H9 (cell line): Measurements from ENCODE around the gene CXCL1. TPM values are rescaled to one million over a fixed set of nuclear protein-coding genes. Genes with fewer than 3 reads are reported as not detected.

ENCODE experiments used
- DNase-seq: peaks from one replicate; pipeline ENCODE4 v3.0.0-alpha.2; 2017
- H2AFZ ChIP-seq: one replicate; pipeline ENCODE4 v1.6.1; 2013; ENCODE audit warnings: mild to moderate bottlenecking, low read length, control low read depth, moderate library complexity
- H2AK5ac ChIP-seq: 2 replicates; pipeline ENCODE4 v1.6.1; 2013; ENCODE audit warnings: low read length, control low read depth, mixed read lengths; ENCODE audit not compliant: insufficient read length
- H2BK120ac ChIP-seq: one replicate; pipeline ENCODE4 v1.6.1; 2013; ENCODE audit warnings: low read depth, mild to moderate bottlenecking, low read length, control low read depth, inconsistent platforms; ENCODE audit not compliant: poor library complexity, severe bottlenecking
- H2BK12ac ChIP-seq: 2 replicates; pipeline ENCODE4 v1.6.1; 2013; ENCODE audit warnings: low read length, control low read depth, mixed read lengths, low read depth; ENCODE audit not compliant: insufficient read length
- H2BK15ac ChIP-seq: 2 replicates; pipeline ENCODE4 v1.6.1; 2013; ENCODE audit warnings: low read depth, low read length, control low read depth
- H2BK20ac ChIP-seq: one replicate; pipeline ENCODE4 v1.6.1; 2013; ENCODE audit warnings: low read depth, mild to moderate bottlenecking, low read length, control low read depth, inconsistent platforms; ENCODE audit not compliant: poor library complexity, severe bottlenecking
- H2BK5ac ChIP-seq: 2 replicates; pipeline ENCODE4 v1.6.1; 2013; ENCODE audit warnings: low read length, control low read depth, mixed read lengths; ENCODE audit not compliant: insufficient read length
- H3K14ac ChIP-seq: 2 replicates; pipeline ENCODE4 v1.6.1; 2013; ENCODE audit warnings: low read length, control low read depth; ENCODE audit not compliant: insufficient read depth
- H3K18ac ChIP-seq: 2 replicates; pipeline ENCODE4 v1.6.1; 2013; ENCODE audit warnings: low read depth, mild to moderate bottlenecking, mixed read lengths, low read length, control low read depth; ENCODE audit not compliant: insufficient read length
- H3K23ac ChIP-seq: 2 replicates; pipeline ENCODE4 v1.6.1; 2013; ENCODE audit warnings: low read length, control low read depth, mixed read lengths, low read depth; ENCODE audit not compliant: insufficient read length
- H3K23me2 ChIP-seq: 2 replicates; pipeline ENCODE4 v1.6.1; 2013; ENCODE audit warnings: low read depth, mild to moderate bottlenecking, mixed read lengths, low read length, control low read depth; ENCODE audit not compliant: insufficient read length, poor library complexity, severe bottlenecking
- H3K27ac ChIP-seq: 2 replicates; pipeline ENCODE4 v1.5.1; 2013; ENCODE audit warnings: low read length, control low read depth, mixed read lengths, low read depth; ENCODE audit not compliant: insufficient read length
- H3K27me3 ChIP-seq: 2 replicates; pipeline ENCODE4 v1.6.1; 2013; ENCODE audit warnings: low read length, control low read depth, inconsistent platforms; ENCODE audit not compliant: insufficient read depth
- H3K4ac ChIP-seq: 2 replicates; pipeline ENCODE4 v1.6.1; 2013; ENCODE audit warnings: low read depth, mild to moderate bottlenecking, control low read depth, inconsistent platforms, low read length, moderate library complexity
- H3K4me1 ChIP-seq: 2 replicates; pipeline ENCODE4 v1.6.1; 2013; ENCODE audit warnings: low read length, control low read depth, inconsistent platforms; ENCODE audit not compliant: insufficient read depth
- H3K4me2 ChIP-seq: 2 replicates; pipeline ENCODE4 v1.6.1; 2013; ENCODE audit warnings: low read length, control low read depth, mixed read lengths; ENCODE audit not compliant: insufficient read length, insufficient read depth
- H3K56ac ChIP-seq: 2 replicates; pipeline ENCODE4 v1.6.1; 2013; ENCODE audit warnings: low read depth, mild to moderate bottlenecking, mixed read lengths, low read length, control low read depth; ENCODE audit not compliant: insufficient read length
- H3K79me1 ChIP-seq: 2 replicates; pipeline ENCODE4 v1.6.1; 2013; ENCODE audit warnings: low read depth, mild to moderate bottlenecking, moderate library complexity, low read length, control low read depth, inconsistent platforms; ENCODE audit not compliant: insufficient read depth, poor library complexity, severe bottlenecking
- H3K79me2 ChIP-seq: 2 replicates; pipeline ENCODE4 v1.6.1; 2013; ENCODE audit warnings: low read length, control low read depth, inconsistent platforms; ENCODE audit not compliant: insufficient read depth
- H3K9ac ChIP-seq: 2 replicates; pipeline ENCODE4 v1.6.1; 2013; ENCODE audit warnings: low read length, control low read depth, mixed read lengths; ENCODE audit not compliant: insufficient read length; ENCODE audit errors: extremely low read depth
- H3K9me3 ChIP-seq: one replicate; pipeline ENCODE4 v1.6.1; 2013; ENCODE audit warnings: low read depth, low read length, inconsistent platforms; ENCODE audit not compliant: control insufficient read depth
- H3T11ph ChIP-seq: one replicate; pipeline ENCODE4 v1.6.1; 2013; ENCODE audit warnings: mild to moderate bottlenecking, low read length, control low read depth, inconsistent platforms
- H4K20me1 ChIP-seq: one replicate; pipeline ENCODE4 v1.6.1; 2013; ENCODE audit not compliant: control insufficient read depth, insufficient read length, insufficient read depth
- H4K5ac ChIP-seq: 2 replicates; pipeline ENCODE4 v1.6.1; 2013; ENCODE audit warnings: low read depth, mild to moderate bottlenecking, mixed read lengths, low read length, control low read depth; ENCODE audit not compliant: insufficient read length
- H4K8ac ChIP-seq: replicated peaks from 2 replicates; pipeline ENCODE4 v1.6.1; 2013; ENCODE audit warnings: low read length, control low read depth, mixed read lengths, low read depth; ENCODE audit not compliant: insufficient read length
- H4K91ac ChIP-seq: 2 replicates; pipeline ENCODE4 v1.6.1; 2013; ENCODE audit warnings: low read depth, mild to moderate bottlenecking, moderate library complexity, mixed read lengths, low read length, control low read depth; ENCODE audit not compliant: insufficient read length
- H3K27ac Mint-ChIP-seq, 3 experiments: 2 replicates in 2 of 3; 3 replicates in 1 of 3; pipeline ENCODE4 v1.8.0; 2020 to 2021; ENCODE audit warnings: mixed read lengths in 3 of 3, mild to moderate bottlenecking in 1 of 3, moderate library complexity in 1 of 3
- H3K27me3 Mint-ChIP-seq: 2 replicates; pipeline ENCODE4 v1.8.0; 2021; ENCODE audit warnings: low read depth, mild to moderate bottlenecking, moderate library complexity, mixed read lengths
- H3K36me3 Mint-ChIP-seq, 3 experiments: 2 replicates in 2 of 3; 3 replicates in 1 of 3; pipeline ENCODE4 v1.8.0; 2020 to 2021; ENCODE audit warnings: low read depth in 3 of 3, mixed read lengths in 3 of 3; ENCODE audit not compliant: insufficient read depth in 1 of 3
- H3K4me1 Mint-ChIP-seq, 2 experiments: 2 replicates each; pipeline ENCODE4 v1.8.0; 2020; ENCODE audit warnings: mixed read lengths in 2 of 2
- H3K4me3 Mint-ChIP-seq, 2 experiments: 2 replicates in 1 of 2; 3 replicates in 1 of 2; pipeline ENCODE4 v1.8.0; 2020 to 2021; ENCODE audit warnings: mild to moderate bottlenecking in 2 of 2, mixed read lengths in 2 of 2, moderate library complexity in 1 of 2
- H3K9me3 Mint-ChIP-seq, 2 experiments: 2 replicates in 1 of 2; 3 replicates in 1 of 2; pipeline ENCODE4 v1.8.0; 2020; ENCODE audit warnings: mild to moderate bottlenecking in 2 of 2, mixed read lengths in 2 of 2, moderate library complexity in 1 of 2
- CTCF ChIP-seq: fragments of 200-600 bp; sonication (generic); conservative IDR thresholded peaks from 3 replicates; pipeline ENCODE4 v1.8.0; 2021; ENCODE audit warnings: antibody characterized with exemption, mild to moderate bottlenecking
- WGBS: extraction: QIAGEN DNeasy Blood & Tissue Kit; methylation state at CpG from one replicate; pipeline ENCODE4 v1.1.7; 2013; ENCODE audit warnings: missing lambda C conversion rate, low lambda C conversion rate, mixed read lengths; ENCODE audit not compliant: insufficient read length; ENCODE audit errors: extremely low coverage; 5-methylcytosine and 5-hydroxymethylcytosine counted together
- total RNA-seq: library from RNA; stranded (reverse); gene quantifications from 2 replicates; pipeline ENCODE4 v1.2.1, GENCODE V29; 2021

The CXCL1 gene
- total RNA-seq, 1 experiment from 2014 or later, result 0.20 TPM

DNA sequence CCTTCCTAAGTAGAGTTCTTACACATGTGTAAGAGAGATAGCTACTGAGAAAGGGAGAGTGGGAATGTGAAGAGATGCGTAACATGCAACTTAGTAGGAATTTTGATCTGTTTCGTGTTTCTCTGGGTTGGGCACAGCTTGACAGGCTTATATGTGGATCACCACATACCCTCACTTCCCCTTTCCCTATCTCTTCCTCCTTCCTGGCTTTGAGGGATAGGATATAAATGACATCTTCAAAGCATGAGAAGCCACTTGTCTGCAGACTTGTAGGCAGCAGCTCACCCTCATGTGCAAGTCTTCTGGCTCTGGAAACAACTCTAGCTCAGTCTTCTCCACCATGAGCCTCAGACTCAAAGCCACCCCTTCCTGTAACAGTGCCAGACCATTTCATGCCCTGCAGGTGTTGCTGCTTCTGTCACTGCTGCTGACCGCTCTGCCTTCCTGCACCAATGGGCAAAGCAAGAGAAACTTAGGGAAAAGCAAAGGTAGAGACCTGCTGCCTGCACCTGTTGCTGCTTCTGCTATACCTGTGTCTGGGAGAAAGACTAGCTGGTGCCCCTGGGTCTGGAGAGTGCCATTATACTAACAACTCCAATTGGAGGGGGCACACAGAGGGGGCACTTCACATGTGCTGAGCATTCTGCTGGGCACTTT, 21.5 kb upstream of the CXCL1 start:
- no peak overlapping the region for H3K56ac ChIP-seq
- Mint-ChIP-seq H3K27me3 (peaks cover 5% of the 10 kb centered on the region), H3K9me3 (no peaks in the 10 kb centered on the region), H3K4me3 (no peak overlapping the region), H3K4me1 (peaks cover 8 to 14% of the 10 kb centered on the region in 2 experiments), H3K36me3 (no peaks in the 10 kb centered on the region), H3K27ac (no peak overlapping the region)
- H3K9ac ChIP-seq, result no peak overlapping the region
- TF ChIP-seq CTCF, result no peak
- H4K91ac ChIP-seq, result no peak overlapping the region
- no peak overlapping the region for H2AFZ ChIP-seq
- no peaks in the 10 kb centered on the region for H4K20me1 ChIP-seq
- H3K27ac ChIP-seq, result no peak overlapping the region
- no peaks in the 10 kb centered on the region for H3K9me3 ChIP-seq
- H3K79me1 ChIP-seq, result no peaks in the 10 kb centered on the region
- no peak overlapping the region for H2AK5ac ChIP-seq
- no peak overlapping the region; the same call in 1 of the 2 replicates for H3K14ac ChIP-seq
- H2BK5ac ChIP-seq, result no peak overlapping the region
- H3K27me3 ChIP-seq, result no peaks in the 10 kb centered on the region
- no peak for DNase-seq
- no peak overlapping the region for H3K23ac ChIP-seq
- no peak overlapping the region for H3K4me2 ChIP-seq
- H3K4me1 ChIP-seq, result peaks cover 2% of the 10 kb centered on the region; the same call in 1 of the 2 replicates
- no peak overlapping the region for H2BK20ac ChIP-seq
- H3K4ac ChIP-seq, result no peak overlapping the region
- H4K5ac ChIP-seq, result no peak overlapping the region
- H3T11ph ChIP-seq, result no peak overlapping the region
- no peak overlapping the region for H2BK120ac ChIP-seq
- no peak overlapping the region for H2BK12ac ChIP-seq
- no peak overlapping the region for H4K8ac ChIP-seq
- H3K18ac ChIP-seq, result no peak overlapping the region
- no peaks in the 10 kb centered on the region for H3K23me2 ChIP-seq
- no peak overlapping the region for H2BK15ac ChIP-seq
- no CpG with 5 or more reads among the region's 3 CpGs for WGBS
- no peaks in the 10 kb centered on the region for H3K79me2 ChIP-seq
